ENCODE measurements around the gene KCNMB2. TPM values are rescaled to one million over a fixed set of nuclear protein-coding genes. Genes with fewer than 3 reads are reported as not detected.
A peak's percentile ranks its signal among the peaks of the same experiment; 100 is the strongest.

KCNMB2 gene
- total and polyA plus RNA-seq, 2 experiments from 2014 or later, result 2.4 TPM; not detected in 1

DNA sequence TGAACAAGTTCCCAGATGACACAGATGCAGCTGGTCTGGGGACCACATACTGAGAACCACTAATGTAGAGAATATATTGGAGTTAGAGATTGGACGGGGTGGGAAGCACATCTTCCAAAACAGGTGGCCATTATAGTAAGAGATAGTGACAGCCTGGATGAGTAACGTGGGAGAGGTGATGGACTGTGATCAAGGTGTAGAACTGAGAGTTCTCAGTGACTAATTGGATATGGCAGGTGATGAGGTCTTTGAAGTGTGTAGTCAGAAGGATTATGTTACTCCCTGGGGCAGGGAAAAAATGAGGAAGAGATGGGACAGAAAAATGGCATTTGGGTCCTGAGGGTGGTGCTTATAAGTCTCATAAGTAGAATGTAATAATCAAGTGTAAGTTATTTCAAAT is 66.6 kb downstream of the KCNMB2 start:
- Histone ChIP-seq H3K27ac (no peak overlapping the region), H3K9me2 (replicated peaks; ENCODE audit: insufficient read depth) (no peaks in the 10 kb centered on the region), H3K4me2 (no peak overlapping the region), H3K4me3 (no peak overlapping the region), H3K9me3 (ENCODE audit: low read depth) (no peaks in the 10 kb centered on the region), H3K27me3 (no peaks in the 10 kb centered on the region), H3K36me3 (replicated peaks; ENCODE audit: insufficient read depth, low read depth) (no peaks in the 10 kb centered on the region), H3K4me1 (ENCODE audit: insufficient read depth) (no peaks in the 10 kb centered on the region), H2AFZ (no peak overlapping the region), H3K79me2 (no peaks in the 10 kb centered on the region), H4K20me1 (ENCODE audit: insufficient read depth, poor library complexity, severe bottlenecking) (no peaks in the 10 kb centered on the region)
- TF ChIP-seq, protein P1, sequence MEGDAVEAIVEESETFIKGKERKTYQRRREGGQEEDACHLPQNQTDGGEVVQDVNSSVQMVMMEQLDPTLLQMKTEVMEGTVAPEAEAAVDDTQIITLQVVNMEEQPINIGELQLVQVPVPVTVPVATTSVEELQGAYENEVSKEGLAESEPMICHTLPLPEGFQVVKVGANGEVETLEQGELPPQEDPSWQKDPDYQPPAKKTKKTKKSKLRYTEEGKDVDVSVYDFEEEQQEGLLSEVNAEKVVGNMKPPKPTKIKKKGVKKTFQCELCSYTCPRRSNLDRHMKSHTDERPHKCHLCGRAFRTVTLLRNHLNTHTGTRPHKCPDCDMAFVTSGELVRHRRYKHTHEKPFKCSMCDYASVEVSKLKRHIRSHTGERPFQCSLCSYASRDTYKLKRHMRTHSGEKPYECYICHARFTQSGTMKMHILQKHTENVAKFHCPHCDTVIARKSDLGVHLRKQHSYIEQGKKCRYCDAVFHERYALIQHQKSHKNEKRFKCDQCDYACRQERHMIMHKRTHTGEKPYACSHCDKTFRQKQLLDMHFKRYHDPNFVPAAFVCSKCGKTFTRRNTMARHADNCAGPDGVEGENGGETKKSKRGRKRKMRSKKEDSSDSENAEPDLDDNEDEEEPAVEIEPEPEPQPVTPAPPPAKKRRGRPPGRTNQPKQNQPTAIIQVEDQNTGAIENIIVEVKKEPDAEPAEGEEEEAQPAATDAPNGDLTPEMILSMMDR (IDR thresholded peaks at IDR 0.05; ENCODE audit: poor library complexity), result no peak
- TF ChIP-seq EZH2 (IDR thresholded peaks at IDR 0.05; ENCODE audit: borderline replicate concordance) (no peak), EZH2phosphoT487 (IDR thresholded peaks at IDR 0.05; ENCODE audit: low read depth, severe bottlenecking, unreplicated experiment) (no peak)
- DNase-seq (ENCODE audit: low spot score), result no peak
- WGBS (ENCODE audit: low lambda C conversion rate, missing lambda C conversion rate), result 76% methylated on average over 2 of the region's 2 CpGs

DNA sequence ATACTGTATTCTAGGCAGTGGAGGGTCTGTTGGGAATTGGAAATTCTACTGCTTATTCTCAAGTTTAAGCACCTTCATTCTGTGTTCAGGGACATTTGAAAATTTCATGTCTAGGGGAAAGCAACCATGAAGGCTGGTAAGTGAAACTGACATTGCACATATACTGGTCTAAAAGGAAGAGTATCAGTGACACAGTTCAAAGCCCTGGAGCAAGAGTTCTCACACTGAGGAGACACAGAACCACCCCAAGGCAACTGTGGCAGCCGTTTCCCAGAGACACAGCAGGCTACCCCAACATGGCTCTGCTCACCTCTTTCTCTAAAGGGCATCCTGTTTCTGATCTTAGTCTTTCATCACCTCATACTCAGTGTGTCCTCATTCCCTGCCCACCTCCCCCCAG is 67.5 kb downstream of the KCNMB2 start:
- 50% methylated on average over 1 of the region's 1 CpG for WGBS (ENCODE audit: low lambda C conversion rate, missing lambda C conversion rate)
- TF ChIP-seq EZH2phosphoT487 (IDR thresholded peaks at IDR 0.05; ENCODE audit: low read depth, severe bottlenecking, unreplicated experiment) (no peak), EZH2 (IDR thresholded peaks at IDR 0.05; ENCODE audit: borderline replicate concordance) (no peak)
- TF ChIP-seq, protein P1 (IDR thresholded peaks at IDR 0.05; ENCODE audit: poor library complexity), result no peak
- Histone ChIP-seq H4K20me1 (ENCODE audit: insufficient read depth, poor library complexity, severe bottlenecking) (no peaks in the 10 kb centered on the region), H3K27ac (no peak overlapping the region), H3K79me2 (no peaks in the 10 kb centered on the region), H3K9me2 (replicated peaks; ENCODE audit: insufficient read depth) (no peaks in the 10 kb centered on the region), H3K4me2 (no peak overlapping the region), H3K4me3 (no peak overlapping the region), H2AFZ (no peak overlapping the region), H3K9me3 (ENCODE audit: low read depth) (no peaks in the 10 kb centered on the region), H3K36me3 (replicated peaks; ENCODE audit: insufficient read depth, low read depth) (no peaks in the 10 kb centered on the region), H3K4me1 (ENCODE audit: insufficient read depth) (no peaks in the 10 kb centered on the region), H3K27me3 (no peaks in the 10 kb centered on the region)
- DNase-seq (ENCODE audit: low spot score), result no peak

- 48% methylated on average over 3 of the region's 3 CpGs for WGBS (ENCODE audit: low lambda C conversion rate, missing lambda C conversion rate)
- H3K4me2 ChIP-seq, result peak overlapping the region; percentile 43
- no peaks in the 10 kb centered on the region for H3K27me3 ChIP-seq
- no peaks in the 10 kb centered on the region for H3K9me3 ChIP-seq (ENCODE audit: low read depth)
- H3K4me1 ChIP-seq (ENCODE audit: insufficient read depth), result no peaks in the 10 kb centered on the region
- H2AFZ ChIP-seq, result no peak overlapping the region
- no peaks in the 10 kb centered on the region for H3K36me3 ChIP-seq (replicated peaks; ENCODE audit: insufficient read depth, low read depth)
- no peaks in the 10 kb centered on the region for H3K9me2 ChIP-seq (replicated peaks; ENCODE audit: insufficient read depth)
- H3K27ac ChIP-seq, result no peak overlapping the region
- TF ChIP-seq, protein P1 (IDR thresholded peaks at IDR 0.05; ENCODE audit: poor library complexity), result no peak
- TF ChIP-seq EZH2phosphoT487 (IDR thresholded peaks at IDR 0.05; ENCODE audit: low read depth, severe bottlenecking, unreplicated experiment) (no peak), EZH2 (IDR thresholded peaks at IDR 0.05; ENCODE audit: borderline replicate concordance) (no peak)
- H3K79me2 ChIP-seq, result no peaks in the 10 kb centered on the region
- H4K20me1 ChIP-seq (ENCODE audit: insufficient read depth, poor library complexity, severe bottlenecking), result no peaks in the 10 kb centered on the region
- H3K4me3 ChIP-seq, result no peak overlapping the region
- DNase-seq (ENCODE audit: low spot score), result peak; percentile 37
Observed at GRCh38 chr3:178618197-178618596, 82.0 kb downstream of the KCNMB2 start.

GRCh38 chr3:178618896-178619295 is 82.7 kb downstream of the KCNMB2 start:
- no peaks in the 10 kb centered on the region for H3K79me2 ChIP-seq
- H3K4me2 ChIP-seq, result peak overlapping the region; percentile 43
- no peak overlapping the region for H3K27ac ChIP-seq
- no peaks in the 10 kb centered on the region for H3K4me1 ChIP-seq (ENCODE audit: insufficient read depth)
- no peaks in the 10 kb centered on the region for H3K27me3 ChIP-seq
- H3K9me2 ChIP-seq (replicated peaks; ENCODE audit: insufficient read depth), result no peaks in the 10 kb centered on the region
- TF ChIP-seq EZH2 (IDR thresholded peaks at IDR 0.05; ENCODE audit: borderline replicate concordance), result no peak
- TF ChIP-seq, protein P1 (IDR thresholded peaks at IDR 0.05; ENCODE audit: poor library complexity), result no peak
- H3K4me3 ChIP-seq, result no peak overlapping the region
- no peak for DNase-seq (ENCODE audit: low spot score)
- H3K36me3 ChIP-seq (replicated peaks; ENCODE audit: insufficient read depth, low read depth), result no peaks in the 10 kb centered on the region
- WGBS (ENCODE audit: low lambda C conversion rate, missing lambda C conversion rate), result 31% methylated on average over 2 of the region's 2 CpGs
- no peaks in the 10 kb centered on the region for H4K20me1 ChIP-seq (ENCODE audit: insufficient read depth, poor library complexity, severe bottlenecking)
- no peaks in the 10 kb centered on the region for H3K9me3 ChIP-seq (ENCODE audit: low read depth)
- no peak overlapping the region for H2AFZ ChIP-seq

All from hepatocyte (in vitro differentiated cells).